IPS DF 19.7 (cell line): ENCODE data around the gene SLC35D1.
"Not testable (repeated sequence)": the region's sequence is repeated elsewhere in the genome, so short reads cannot be mapped to it uniquely, and the experiment has no call there.

Experiments
- DNase-seq: peaks from one replicate; pipeline ENCODE4 v3.0.0-alpha.2; 2013; ENCODE audit warnings: low read depth, low spot score

The SLC35D1 gene

GRCh38 chr1:67053785-67054772 is at the start of gene SLC35D1:
Gene SLC35D1, minus strand, starts transcription at chr1:67054148. Its CDS starts 135 bp downstream, at chr1:67054013.
- DNase-seq = peak; percentile 59

- DNase-seq = no peak
Measured at GRCh38 chr1:67103548-67103947, 49.6 kb upstream of the SLC35D1 start.

DNA sequence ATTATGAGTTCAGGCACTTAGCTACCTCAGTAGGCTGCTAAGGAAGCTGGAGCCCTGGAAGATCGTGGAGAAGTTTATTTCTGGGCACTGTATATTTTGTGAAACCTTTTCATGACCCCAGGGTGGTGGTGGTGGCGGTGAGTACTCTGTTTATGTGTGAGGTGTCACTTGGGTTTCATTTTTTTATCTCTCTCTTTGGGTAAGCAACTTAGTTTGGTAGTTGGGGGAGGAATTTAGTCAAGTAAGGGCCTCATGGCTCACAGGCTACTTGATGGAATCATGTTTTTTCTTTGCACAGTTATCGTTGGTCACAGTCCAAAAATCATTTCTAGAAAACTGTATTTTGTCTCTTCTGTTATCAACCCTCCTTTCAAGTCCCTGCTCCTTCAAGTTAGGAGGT is 46.9 kb upstream of the SLC35D1 start:
- no peak for DNase-seq

GRCh38 chr1:67097305-67097704 is 43.4 kb upstream of the SLC35D1 start:
- peak; percentile 65 for DNase-seq

GRCh38 chr1:67094191-67094590 is 40.2 kb upstream of the SLC35D1 start:
- DNase-seq = no peak

GRCh38 chr1:67089685-67090208 is 35.8 kb upstream of the SLC35D1 start:
- DNase-seq = no peak

DNA sequence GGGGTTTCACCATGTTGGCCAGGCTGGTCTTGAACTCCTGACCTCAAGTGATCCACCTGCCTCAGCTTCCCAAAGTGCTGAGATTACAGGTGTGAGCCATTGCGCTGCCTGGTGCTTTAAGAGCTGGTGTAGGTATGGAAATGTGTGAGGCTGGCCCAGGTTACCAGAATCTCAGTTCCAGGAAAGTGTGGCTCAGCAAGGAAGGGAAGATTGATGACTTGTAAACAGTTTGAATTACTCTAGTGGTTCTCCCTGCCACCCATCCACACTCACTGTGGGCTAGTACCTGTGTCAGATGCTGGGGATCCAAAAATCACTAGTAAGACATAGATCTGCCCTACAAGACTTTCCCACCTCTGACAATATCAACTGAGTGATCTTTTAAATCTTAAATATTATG is 34.5 kb upstream of the SLC35D1 start:
- no peak for DNase-seq

DNA sequence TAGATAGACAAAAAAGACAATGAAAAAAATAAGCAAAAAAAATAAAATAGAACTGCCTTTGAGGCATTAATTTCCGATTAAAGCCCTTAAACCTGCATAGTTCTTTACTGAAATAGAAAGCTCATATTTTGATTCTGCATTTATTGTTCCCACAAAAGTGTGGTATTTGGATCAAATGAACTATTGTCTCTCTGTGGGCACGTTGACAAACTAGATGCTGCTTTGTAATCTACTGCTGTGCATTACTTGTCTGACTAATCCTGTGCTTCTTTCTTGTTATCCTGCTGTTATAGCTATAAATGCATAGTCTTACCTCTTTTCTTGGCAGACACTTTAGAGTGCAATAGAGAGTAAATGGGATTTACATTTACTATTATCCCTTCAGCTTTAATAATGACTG is 31.4 kb upstream of the SLC35D1 start:
- no peak for DNase-seq

GRCh38 chr1:67084765-67085318 is 30.9 kb upstream of the SLC35D1 start:
- no peak for DNase-seq

DNA sequence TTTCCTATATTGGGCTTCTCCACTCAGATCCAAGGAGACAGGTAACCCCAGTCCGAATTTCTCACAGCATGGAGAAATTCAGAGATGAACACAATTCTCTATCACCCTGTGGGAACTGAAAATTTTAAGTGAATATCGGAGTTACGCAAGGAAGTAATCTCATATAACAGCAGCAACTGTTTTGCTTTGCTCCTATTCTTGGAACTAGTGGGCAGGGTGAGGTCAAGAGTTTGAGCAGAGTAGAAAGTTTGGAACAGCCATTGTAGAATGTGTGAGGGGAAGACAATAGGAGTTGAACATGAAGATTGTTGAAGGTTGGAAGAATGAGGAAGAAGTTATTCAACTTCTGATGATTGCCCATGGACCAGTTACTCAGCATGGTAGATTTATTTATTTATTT is 24.3 kb upstream of the SLC35D1 start:
- DNase-seq = no peak

GRCh38 chr1:67077593-67077992 is 23.6 kb upstream of the SLC35D1 start:
- no peak for DNase-seq

- DNase-seq = no peak
Measured at GRCh38 chr1:67072749-67073148, 18.8 kb upstream of the SLC35D1 start.

GRCh38 chr1:67067655-67068054 is 13.7 kb upstream of the SLC35D1 start:
- DNase-seq = not testable (repeated sequence)

DNA sequence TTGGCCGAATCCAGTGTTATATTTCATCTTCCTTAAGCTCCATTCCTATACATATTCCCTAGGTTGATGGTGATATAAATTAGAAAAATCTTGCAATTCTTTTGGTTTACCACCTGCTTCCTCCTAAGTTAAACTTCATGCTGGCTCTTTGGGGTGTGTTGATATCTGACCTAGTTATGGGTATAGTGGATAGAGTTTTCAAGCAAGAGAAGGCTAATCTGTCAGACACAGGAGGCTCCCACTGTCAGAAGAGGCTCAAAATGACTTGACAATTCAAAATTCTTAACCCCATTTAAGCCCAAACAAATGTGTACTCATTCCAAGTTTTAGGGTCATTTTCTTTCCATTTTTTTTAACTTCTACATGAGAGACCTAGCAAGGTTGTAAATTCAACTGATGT is 8.5 kb upstream of the SLC35D1 start:
- DNase-seq = no peak

DNA sequence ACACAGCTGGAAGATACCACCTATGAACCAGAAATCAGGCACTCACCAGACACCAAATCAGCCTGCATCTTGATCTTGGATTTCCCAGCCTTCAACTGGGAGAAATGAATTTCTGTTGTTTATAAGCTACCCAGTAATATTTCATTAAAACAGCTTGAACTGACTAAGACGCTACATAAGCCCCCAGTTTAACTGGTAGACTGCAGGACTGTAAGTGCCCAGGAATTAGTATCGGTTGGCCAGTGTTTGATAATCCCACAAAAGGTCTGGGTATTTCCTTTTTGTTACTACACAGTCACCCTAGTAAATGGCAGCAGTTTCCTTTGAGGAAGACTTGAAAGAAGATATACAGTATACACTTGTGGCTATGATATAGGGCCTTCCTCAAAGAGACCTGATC is 7.3 kb upstream of the SLC35D1 start:
- DNase-seq = no peak

- DNase-seq = no peak
Measured at GRCh38 chr1:67060811-67061218, 6.9 kb upstream of the SLC35D1 start.

GRCh38 chr1:67059346-67059745 is 5.4 kb upstream of the SLC35D1 start:
- DNase-seq = no peak

DNA sequence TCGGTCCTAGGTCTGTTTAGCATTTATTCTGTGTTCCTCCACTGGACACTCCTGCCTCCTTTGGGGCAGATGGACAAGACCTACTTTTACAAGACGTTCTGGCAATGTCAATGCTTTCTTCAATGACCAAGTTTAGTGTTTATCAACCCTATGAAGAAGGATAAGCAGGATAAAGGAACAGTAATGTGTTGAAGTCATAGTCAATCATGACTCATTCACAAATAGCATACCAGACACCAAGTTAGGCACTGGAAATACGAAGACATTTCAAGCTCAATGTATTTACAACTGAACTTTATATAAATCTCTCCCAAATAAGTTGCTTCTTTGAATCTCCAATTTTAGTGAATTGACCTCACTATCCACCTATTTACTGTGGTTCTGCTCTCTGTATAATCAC is 4.8 kb upstream of the SLC35D1 start:
- no peak for DNase-seq

GRCh38 chr1:67058242-67058641 is 4.3 kb upstream of the SLC35D1 start:
- DNase-seq = no peak

GRCh38 chr1:67053535-67053784 is 488 bp downstream of the SLC35D1 start:
- no peak for DNase-seq

GRCh38 chr1:67052741-67053534 is 1.0 kb downstream of the SLC35D1 start:
- DNase-seq = no peak

DNA sequence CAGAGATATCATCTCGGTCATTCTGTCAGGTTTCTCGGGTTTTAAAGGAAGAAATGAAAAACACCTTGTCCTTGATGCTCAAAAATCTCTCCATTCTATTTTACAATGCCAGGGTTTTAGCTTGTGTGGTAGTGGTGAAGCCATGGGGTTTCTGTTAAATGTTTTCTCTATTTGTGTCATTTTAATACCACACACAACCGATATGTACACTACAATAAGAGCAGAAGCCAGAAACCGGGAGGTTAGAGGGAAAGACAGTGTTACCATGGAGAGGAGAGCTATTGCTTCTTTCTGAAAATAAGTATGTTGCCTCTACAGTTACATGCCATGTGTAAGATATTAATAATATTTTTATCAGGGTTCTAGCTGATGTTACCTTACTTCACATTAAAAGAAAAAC is 2.8 kb downstream of the SLC35D1 start:
- no peak for DNase-seq
